MCF 10A (cell line): ENCODE results near the gene CHST9. TPM values are rescaled to one million over a fixed set of nuclear protein-coding genes. Genes with fewer than 3 reads are reported as not detected.

Experiments used
- BruUV-seq: library from RNA; stranded (reverse); fragments of 400-500 nt; replicated peaks from 2 replicates; lab custom pipeline; 2021; lab: Mats Ljungman, UMichigan
- CTCF ChIA-PET: fragments of 300-600 bp; sonication (Branson Sonifier 250); formaldehyde crosslinking; extraction: SDS; loops from one replicate; lab custom pipeline; 2021; ENCODE audit warnings: antibody characterized with exemption, inconsistent platforms; lab: Yijun Ruan, JAX
- POLR2A ChIA-PET: fragments of 300-600, 350-650 bp; sonication (Branson Sonifier 250); formaldehyde crosslinking; extraction: SDS; loops from one replicate; lab custom pipeline; 2020; ENCODE audit warnings: antibody characterized with exemption, inconsistent platforms; lab: Yijun Ruan, JAX
- DNase-seq: peaks from one replicate; pipeline ENCODE4 v3.0.0-alpha.2; 2018; ENCODE audit not compliant: unreplicated experiment
- H3K27ac Mint-ChIP-seq: one replicate; pipeline ENCODE4 v1.8.0; 2022; ENCODE audit warnings: mild to moderate bottlenecking, low read depth, mixed read lengths; ENCODE audit not compliant: unreplicated experiment
- H3K27me3 Mint-ChIP-seq: one replicate; pipeline ENCODE4 v1.8.0; 2022; ENCODE audit warnings: mixed read lengths; ENCODE audit not compliant: insufficient read depth, unreplicated experiment
- H3K36me3 Mint-ChIP-seq: one replicate; pipeline ENCODE4 v1.8.0; 2022; ENCODE audit warnings: mild to moderate bottlenecking, moderate library complexity, mixed read lengths; ENCODE audit not compliant: insufficient read depth, unreplicated experiment
- H3K4me1 Mint-ChIP-seq: one replicate; pipeline ENCODE4 v1.8.0; 2022; ENCODE audit warnings: mixed read lengths; ENCODE audit not compliant: insufficient read depth, unreplicated experiment
- H3K4me3 Mint-ChIP-seq: one replicate; pipeline ENCODE4 v1.8.0; 2022; ENCODE audit warnings: mild to moderate bottlenecking, moderate library complexity, mixed read lengths; ENCODE audit not compliant: unreplicated experiment
- H3K9me3 Mint-ChIP-seq: one replicate; pipeline ENCODE4 v1.8.0; 2022; ENCODE audit warnings: mixed read lengths; ENCODE audit not compliant: unreplicated experiment
- CTCF ChIP-seq: fragments of 200-600 bp; IDR thresholded peaks from one replicate; pipeline ENCODE4 v1.8.0; 2022; ENCODE audit warnings: antibody characterized with exemption, mild to moderate bottlenecking; ENCODE audit not compliant: unreplicated experiment
- intact Hi-C: fragments of 100-400 bp; cut with micrococcal nuclease; formaldehyde crosslinking; loops from 2 replicates; pipeline ENCODE4 v1.14.1; 2022
- total RNA-seq: library from RNA; stranded (reverse); gene quantifications from 2 replicates; pipeline ENCODE4 v1.2.3, GENCODE V29; 2022

The CHST9 gene
- total RNA-seq, 1 experiment from 2014 or later: not detected

GRCh38 chr18:27144672-27145071, 40.4 kb downstream of the CHST9 start:
- no peaks in the 10 kb centered on the region for H3K27me3 Mint-ChIP-seq
- no TSS peak for BruUV-seq
- H3K4me1 Mint-ChIP-seq: no peaks in the 10 kb centered on the region
- intact Hi-C loops: no loop called here
- H3K9me3 Mint-ChIP-seq: peaks cover 5% of the 10 kb centered on the region
- DNase-seq: no peak
- POLR2A ChIA-PET: no interaction called here
- no peak overlapping the region for H3K27ac Mint-ChIP-seq
- H3K36me3 Mint-ChIP-seq: no peaks in the 10 kb centered on the region
- TF ChIP-seq CTCF: no peak
- CTCF ChIA-PET: interaction anchor here (0.7 kb wide), 1 partner anchor 310 kb away, joined by 3 read pairs; no protein-coding TSS in a partner anchor
- H3K4me3 Mint-ChIP-seq: no peak overlapping the region

GRCh38 chr18:27143580-27144287, 41.4 kb downstream of the CHST9 start:
- H3K36me3 Mint-ChIP-seq: no peaks in the 10 kb centered on the region
- H3K27ac Mint-ChIP-seq: no peak overlapping the region
- no peak for TF ChIP-seq CTCF
- no peak overlapping the region for H3K4me3 Mint-ChIP-seq
- H3K27me3 Mint-ChIP-seq: no peaks in the 10 kb centered on the region
- BruUV-seq: no TSS peak
- no peak for DNase-seq
- H3K4me1 Mint-ChIP-seq: no peaks in the 10 kb centered on the region
- intact Hi-C loops: no loop called here
- CTCF ChIA-PET: no interaction called here
- H3K9me3 Mint-ChIP-seq: peaks cover 5% of the 10 kb centered on the region
- POLR2A ChIA-PET: no interaction called here

GRCh38 chr18:27142891-27143290, 42.2 kb downstream of the CHST9 start:
- no TSS peak for BruUV-seq
- H3K27ac Mint-ChIP-seq: no peak overlapping the region
- ChIA-PET POLR2A (interaction anchor here (0.6 kb wide), 1 partner anchor 614 kb away, joined by 3 read pairs; no protein-coding TSS in a partner anchor), CTCF (interaction anchor here (0.7 kb wide), 1 partner anchor 705 kb away, joined by 3 read pairs; no protein-coding TSS in a partner anchor)
- H3K9me3 Mint-ChIP-seq: peaks cover 4% of the 10 kb centered on the region
- intact Hi-C loops: no loop called here
- peaks cover 2% of the 10 kb centered on the region for H3K4me1 Mint-ChIP-seq
- DNase-seq: no peak
- no peaks in the 10 kb centered on the region for H3K36me3 Mint-ChIP-seq
- no peaks in the 10 kb centered on the region for H3K27me3 Mint-ChIP-seq
- no peak for TF ChIP-seq CTCF
- no peak overlapping the region for H3K4me3 Mint-ChIP-seq

- Mint-ChIP-seq H3K4me1 (peaks cover 12% of the 10 kb centered on the region), H3K36me3 (no peaks in the 10 kb centered on the region), H3K27ac (no peak overlapping the region), H3K4me3 (no peak overlapping the region), H3K9me3 (no peaks in the 10 kb centered on the region), H3K27me3 (no peaks in the 10 kb centered on the region)
- no peak for TF ChIP-seq CTCF
- intact Hi-C loops: no loop called here
- BruUV-seq: no TSS peak
- CTCF ChIA-PET: no interaction called here
- no peak for DNase-seq
- POLR2A ChIA-PET: no interaction called here
These were observed 43.2 kb downstream of the CHST9 start for GRCh38 chr18:27141876-27142275.
